Lung (tissue), 12 donors: ENCODE measurements around the gene CFAP74. TPM values are rescaled to one million over a fixed set of nuclear protein-coding genes. Genes with fewer than 3 reads are reported as not detected.

Source experiments
- ATAC-seq: fragments of 200-7000 bp; cut with Tn5 transposase; one replicate; pipeline ENCODE4 v1.9.1; 2020; ENCODE audit warnings: moderate number of reproducible peaks; ENCODE audit not compliant: insufficient read depth, low FRiP score
- DNase-seq, 3 donors: peaks; one replicate each; pipeline ENCODE4 v3.0.0-alpha.2; 2013 to 2017
- H3K27ac ChIP-seq, 2 donors: one replicate each; pipeline ENCODE4 v1.5.1; 2013; ENCODE audit warnings: mild to moderate bottlenecking in 2 of 2, moderate library complexity in 2 of 2, control low read depth in 1 of 2, inconsistent platforms in 1 of 2, low read depth in 1 of 2, low read length in 1 of 2
- H3K27me3 ChIP-seq, 3 donors: one replicate each; pipeline ENCODE4 v1.5.1; 2013; ENCODE audit warnings: low read length in 2 of 3; ENCODE audit not compliant: control insufficient read depth in 3 of 3, insufficient read depth in 3 of 3
- H3K36me3 ChIP-seq, 4 donors: one replicate each; pipeline ENCODE4 v1.5.1; 2013; ENCODE audit warnings: low read length in 4 of 4, mild to moderate bottlenecking in 1 of 4, moderate library complexity in 1 of 4; ENCODE audit not compliant: control insufficient read depth in 4 of 4, insufficient read depth in 4 of 4
- H3K4me1 ChIP-seq, 5 donors: one replicate each; pipeline ENCODE4 v1.5.1; 2013; ENCODE audit warnings: low read length in 5 of 5, mild to moderate bottlenecking in 2 of 5, moderate library complexity in 1 of 5; ENCODE audit not compliant: control insufficient read depth in 5 of 5, insufficient read depth in 5 of 5
- H3K4me3 ChIP-seq: one replicate; pipeline ENCODE4 v1.5.1; 2013; ENCODE audit warnings: mild to moderate bottlenecking, control low read depth, moderate library complexity
- H3K9ac ChIP-seq, 2 donors: one replicate each; pipeline ENCODE4 v1.5.1; 2013; ENCODE audit warnings: low read length in 2 of 2, control low read depth in 1 of 2; ENCODE audit not compliant: insufficient read depth in 1 of 2
- H3K9me3 ChIP-seq, 4 donors: one replicate each; pipeline ENCODE4 v1.5.1; 2013; ENCODE audit warnings: low read length in 3 of 4, mild to moderate bottlenecking in 1 of 4, moderate library complexity in 1 of 4; ENCODE audit not compliant: control insufficient read depth in 4 of 4, insufficient read depth in 3 of 4
- WGBS, 2 donors: extraction: QIAGEN DNeasy Blood & Tissue Kit; methylation state at CpG; one replicate each; pipeline ENCODE4 v1.1.7; 2013; 5-methylcytosine and 5-hydroxymethylcytosine counted together
- polyA plus RNA-seq, 2 donors: library from polyadenylated mRNA; stranded (reverse); fragments of 200-250 nt; gene quantifications; one replicate each; pipeline ENCODE4 v1.2.1, GENCODE V29; 2013
- total RNA-seq, 2 donors: library from RNA; depleted of rRNA in 1 of 2; stranded (reverse); fragments of >200 nt in 1 of 2; gene quantifications; one replicate each; pipeline ENCODE4 v1.2.1, GENCODE V29; 2014 to 2021
- TF ChIP-seq, protein P1 (sequence below): IDR thresholded peaks from 2 replicates; pipeline ENCODE4 v1.5.1; 2012; ENCODE audit warnings: mild to moderate bottlenecking; ENCODE audit errors: control extremely low read depth, extremely low read depth
- donor health status: control.
- donor health status: control.
- donor health status: Bipolar disorder and iron deficiency.
- donor health status: healthy.
- donor health status: DM: yes; HTN: yes; CAD: no.

Gene CFAP74
- total and polyA plus RNA-seq, 4 donors: 3.1 to 20.8 (median 5.3) TPM

DNA sequence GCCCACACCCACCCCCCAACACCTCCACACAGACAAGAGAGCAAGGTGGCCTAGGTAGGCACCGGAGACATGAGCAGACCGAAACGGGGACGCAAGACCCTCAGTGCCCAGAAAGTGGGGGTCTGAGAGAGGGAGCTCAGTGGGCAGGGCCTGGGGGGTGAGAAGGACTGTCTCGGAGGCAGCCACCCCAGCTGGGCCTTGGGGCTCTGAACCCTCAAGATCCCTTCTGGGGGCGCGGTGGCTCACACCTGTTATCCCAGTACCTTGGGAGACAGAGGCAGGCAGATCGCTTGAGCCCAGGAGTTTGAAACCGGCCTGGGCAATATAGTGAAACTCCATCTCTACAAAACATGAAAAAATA lies 103.6 kb downstream of the CFAP74 start:
- Histone ChIP-seq H3K9ac (no peak overlapping the region), H3K27ac (no peak overlapping the region), H3K9me3 (no peaks in the 10 kb centered on the region), H3K4me1 (peaks cover 0 to 11% (median 0%) of the 10 kb centered on the region in 5 donors), H3K27me3 (peaks cover 0 to 2% (median 0%) of the 10 kb centered on the region in 3 donors), H3K36me3 (no peaks in the 10 kb centered on the region), H3K4me3 (no peak overlapping the region)
- TF ChIP-seq, protein P1, sequence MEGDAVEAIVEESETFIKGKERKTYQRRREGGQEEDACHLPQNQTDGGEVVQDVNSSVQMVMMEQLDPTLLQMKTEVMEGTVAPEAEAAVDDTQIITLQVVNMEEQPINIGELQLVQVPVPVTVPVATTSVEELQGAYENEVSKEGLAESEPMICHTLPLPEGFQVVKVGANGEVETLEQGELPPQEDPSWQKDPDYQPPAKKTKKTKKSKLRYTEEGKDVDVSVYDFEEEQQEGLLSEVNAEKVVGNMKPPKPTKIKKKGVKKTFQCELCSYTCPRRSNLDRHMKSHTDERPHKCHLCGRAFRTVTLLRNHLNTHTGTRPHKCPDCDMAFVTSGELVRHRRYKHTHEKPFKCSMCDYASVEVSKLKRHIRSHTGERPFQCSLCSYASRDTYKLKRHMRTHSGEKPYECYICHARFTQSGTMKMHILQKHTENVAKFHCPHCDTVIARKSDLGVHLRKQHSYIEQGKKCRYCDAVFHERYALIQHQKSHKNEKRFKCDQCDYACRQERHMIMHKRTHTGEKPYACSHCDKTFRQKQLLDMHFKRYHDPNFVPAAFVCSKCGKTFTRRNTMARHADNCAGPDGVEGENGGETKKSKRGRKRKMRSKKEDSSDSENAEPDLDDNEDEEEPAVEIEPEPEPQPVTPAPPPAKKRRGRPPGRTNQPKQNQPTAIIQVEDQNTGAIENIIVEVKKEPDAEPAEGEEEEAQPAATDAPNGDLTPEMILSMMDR: no peak
- no peak for DNase-seq
- WGBS, 2 donors: 49 to 78% methylated on average over 9 of the region's 9 CpGs
- ATAC-seq: no peak

DNA sequence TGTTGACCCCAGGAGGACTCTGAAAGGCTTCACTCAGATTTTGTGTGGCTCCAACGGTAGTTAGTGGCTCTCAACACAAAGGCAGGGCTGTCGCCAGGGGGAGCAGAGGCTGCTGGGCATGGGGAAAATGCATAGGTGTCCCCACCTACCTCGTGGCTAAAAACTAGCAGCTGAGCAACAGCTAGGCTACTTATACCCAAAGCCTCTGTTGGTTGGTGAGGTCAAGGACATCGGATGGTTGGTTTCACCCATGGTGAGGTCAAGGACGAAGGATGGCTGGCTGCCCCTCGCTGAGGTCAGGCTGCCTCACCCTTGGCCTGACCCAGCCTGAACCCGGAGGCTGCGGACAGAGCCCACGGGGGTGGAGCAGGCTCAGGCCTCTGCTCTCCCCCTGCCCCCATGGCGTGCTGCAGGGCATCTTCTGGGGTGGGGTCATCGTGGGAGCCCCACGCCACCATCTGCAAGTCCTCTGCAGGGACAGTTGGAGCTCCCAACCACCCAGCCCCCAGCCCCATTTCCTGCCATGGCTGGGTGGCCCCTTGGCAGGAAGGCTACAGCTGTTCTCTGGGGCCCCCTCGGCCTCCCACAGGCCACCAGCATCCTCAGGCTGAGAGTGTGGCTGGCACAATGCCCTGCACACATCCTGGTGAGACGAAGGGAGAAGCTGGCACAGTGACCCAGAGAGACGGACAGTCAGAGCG lies 104.2 kb downstream of the CFAP74 start:
- TF ChIP-seq, protein P1: no peak
- H3K36me3 ChIP-seq: no peaks in the 10 kb centered on the region
- no peak overlapping the region for H3K27ac ChIP-seq
- no peak for ATAC-seq
- H3K4me3 ChIP-seq: no peak overlapping the region
- peaks cover 0 to 12% (median 0%) of the 10 kb centered on the region in 5 donors for H3K4me1 ChIP-seq
- H3K9me3 ChIP-seq: no peaks in the 10 kb centered on the region
- 26 to 43% methylated on average over 15 to 16 of the region's 16 CpGs for WGBS, 2 donors
- DNase-seq: no peak
- H3K9ac ChIP-seq: no peak overlapping the region
- peaks cover 0 to 2% (median 0%) of the 10 kb centered on the region in 3 donors for H3K27me3 ChIP-seq

GRCh38 chr1:1898246-1898933 lies 105.2 kb downstream of the CFAP74 start:
- Histone ChIP-seq H3K36me3 (no peaks in the 10 kb centered on the region), H3K27me3 (peaks cover 0 to 2% (median 0%) of the 10 kb centered on the region in 3 donors), H3K4me3 (no peak overlapping the region), H3K9me3 (no peaks in the 10 kb centered on the region), H3K4me1 (peaks cover 0 to 12% (median 0%) of the 10 kb centered on the region in 5 donors), H3K27ac (no peak overlapping the region), H3K9ac (no peak overlapping the region)
- ATAC-seq (no peak), DNase-seq (no peak)
- WGBS, 2 donors: 92 to 94% methylated on average over 6 of the region's 6 CpGs
- TF ChIP-seq, protein P1: no peak
